Smooth muscle cell (in vitro differentiated cells): ENCODE data around the gene ETFDH. TPM values are rescaled to one million over a fixed set of nuclear protein-coding genes. Genes with fewer than 3 reads are reported as not detected.

Experiments
- DNase-seq: peaks from one replicate; lab custom pipeline; 2025; ENCODE audit not compliant: unreplicated experiment; lab: John Stamatoyannopoulos, UW
- H2AFZ ChIP-seq: fragments of 200-600 bp; sonication (generic); 2 replicates; pipeline ENCODE4 v1.6.0; 2016; ENCODE audit warnings: antibody characterized with exemption, low read depth, mild to moderate bottlenecking
- H3F3A ChIP-seq: fragments of 200-600 bp; sonication (generic); 2 replicates; pipeline ENCODE4 v1.6.0; 2017; ENCODE audit warnings: antibody characterized with exemption, low read depth
- H3K27ac ChIP-seq: fragments of 200-600 bp; sonication (generic); 2 replicates; pipeline ENCODE4 v1.5.1; 2016; ENCODE audit warnings: low read depth, mild to moderate bottlenecking
- H3K27me3 ChIP-seq: fragments of 200-600 bp; sonication (generic); 2 replicates; pipeline ENCODE4 v1.6.1; 2016; ENCODE audit warnings: low read depth, mild to moderate bottlenecking
- H3K36me3 ChIP-seq: fragments of 200-600 bp; sonication (generic); 2 replicates; pipeline ENCODE4 v1.5.1; 2016; ENCODE audit warnings: low read depth
- H3K4me1 ChIP-seq: fragments of 200-600 bp; sonication (generic); 2 replicates; pipeline ENCODE4 v1.5.1; 2016; ENCODE audit warnings: low read depth
- H3K4me2 ChIP-seq: fragments of 200-600 bp; sonication (generic); 2 replicates; pipeline ENCODE4 v1.6.0; 2016; ENCODE audit warnings: mild to moderate bottlenecking
- H3K4me3 ChIP-seq: fragments of 200-600 bp; sonication (generic); 2 replicates; pipeline ENCODE4 v1.5.1; 2016; ENCODE audit warnings: mild to moderate bottlenecking
- H3K79me2 ChIP-seq: fragments of 200-600 bp; sonication (generic); 2 replicates; pipeline ENCODE4 v1.6.0; 2016; ENCODE audit warnings: low read depth, mild to moderate bottlenecking
- H3K9ac ChIP-seq: fragments of 200-600 bp; sonication (generic); 2 replicates; pipeline ENCODE4 v1.6.0; 2016; ENCODE audit warnings: low read depth
- H3K9me3 ChIP-seq: fragments of 200-600 bp; sonication (generic); replicated peaks from 2 replicates; pipeline ENCODE4 v1.5.1; 2016; ENCODE audit warnings: low read depth
- H4K20me1 ChIP-seq: fragments of 200-600 bp; sonication (generic); 2 replicates; pipeline ENCODE4 v1.6.0; 2016; ENCODE audit warnings: low read depth
- CTCF ChIP-seq: fragments of 200-600 bp; sonication (generic); IDR thresholded peaks from 2 replicates; pipeline ENCODE4 v1.5.1; 2017; ENCODE audit warnings: borderline replicate concordance, mild to moderate bottlenecking, antibody characterized with exemption; ENCODE audit not compliant: insufficient read depth, poor library complexity, severe bottlenecking
- WGBS: methylation state at CpG from one replicate; pipeline ENCODE4 v1.1.7; 2016; ENCODE audit warnings: low lambda C conversion rate; 5-methylcytosine and 5-hydroxymethylcytosine counted together
- polyA plus RNA-seq: library from polyadenylated mRNA; unstranded; fragments of >200 nt; fragmentation: Nextera tagmentation; extraction: Ambion mirVana; gene quantifications from 2 replicates; pipeline ENCODE4 v1.2.1, GENCODE V29; 2016
- total RNA-seq: library from RNA; depleted of rRNA; stranded (reverse); fragments of >200 nt; gene quantifications from 2 replicates; pipeline ENCODE4 v1.2.3, GENCODE V29; 2014

Gene ETFDH
- total and polyA plus RNA-seq, 2 experiments from 2014 or later = 9.0 to 9.6 TPM

GRCh38 chr4:158714937-158715336, 42.8 kb downstream of the ETFDH start:
- no peaks in the 10 kb centered on the region for H3K4me1 ChIP-seq
- H3K9me3 ChIP-seq = no peaks in the 10 kb centered on the region
- no peaks in the 10 kb centered on the region for H3K79me2 ChIP-seq
- DNase-seq = no peak
- H2AFZ ChIP-seq = no peak overlapping the region
- no peaks in the 10 kb centered on the region for H3K27me3 ChIP-seq
- no peaks in the 10 kb centered on the region for H3F3A ChIP-seq
- no peak overlapping the region for H3K4me3 ChIP-seq
- H3K4me2 ChIP-seq = no peak overlapping the region
- no peak overlapping the region for H3K9ac ChIP-seq
- WGBS = over 99% methylated on average over 4 of the region's 4 CpGs
- no peaks in the 10 kb centered on the region for H4K20me1 ChIP-seq
- TF ChIP-seq CTCF = no peak
- no peak overlapping the region for H3K27ac ChIP-seq
- peaks cover 34% of the 10 kb centered on the region for H3K36me3 ChIP-seq

- Histone ChIP-seq H3K4me1 (no peaks in the 10 kb centered on the region), H3K9ac (no peak overlapping the region), H3K4me3 (no peak overlapping the region), H3F3A (no peaks in the 10 kb centered on the region), H4K20me1 (no peaks in the 10 kb centered on the region), H3K79me2 (no peaks in the 10 kb centered on the region), H3K9me3 (no peaks in the 10 kb centered on the region), H3K27ac (no peak overlapping the region), H3K27me3 (no peaks in the 10 kb centered on the region), H3K4me2 (no peak overlapping the region), H2AFZ (no peak overlapping the region), H3K36me3 (peaks cover 33% of the 10 kb centered on the region)
- no peak for DNase-seq
- TF ChIP-seq CTCF = no peak
- WGBS = 90% methylated on average over 3 of the region's 3 CpGs
Observed at GRCh38 chr4:158715802-158716201, 43.7 kb downstream of the ETFDH start.

GRCh38 chr4:158721680-158722079, 49.6 kb downstream of the ETFDH start:
- TF ChIP-seq CTCF = no peak
- peak overlapping the region; percentile 95 for H3K4me2 ChIP-seq
- H2AFZ ChIP-seq = no peak overlapping the region
- H3K4me3 ChIP-seq = peak overlapping the region; percentile 90
- H3K27ac ChIP-seq = no peak overlapping the region
- no peaks in the 10 kb centered on the region for H3K27me3 ChIP-seq
- peaks cover 20% of the 10 kb centered on the region for H3K79me2 ChIP-seq
- H3F3A ChIP-seq = no peaks in the 10 kb centered on the region
- DNase-seq = no peak
- WGBS = 100% methylated on average over 1 of the region's 1 CpG
- H4K20me1 ChIP-seq = peaks cover 3% of the 10 kb centered on the region
- peaks cover 6% of the 10 kb centered on the region for H3K4me1 ChIP-seq
- no peak overlapping the region for H3K9ac ChIP-seq
- no peaks in the 10 kb centered on the region for H3K9me3 ChIP-seq
- H3K36me3 ChIP-seq = peaks cover 11% of the 10 kb centered on the region

- H3K79me2 ChIP-seq = peaks cover 20% of the 10 kb centered on the region
- H3K4me1 ChIP-seq = peaks cover 6% of the 10 kb centered on the region
- no peaks in the 10 kb centered on the region for H3F3A ChIP-seq
- peaks cover 9% of the 10 kb centered on the region for H3K36me3 ChIP-seq
- no peak for DNase-seq
- H3K27ac ChIP-seq = peak overlapping the region; percentile 92
- H4K20me1 ChIP-seq = peaks cover 3% of the 10 kb centered on the region
- peak overlapping the region; percentile 92 for H3K9ac ChIP-seq
- TF ChIP-seq CTCF = no peak
- WGBS = 10% methylated on average over 16 of the region's 16 CpGs
- peak overlapping the region; percentile 95 for H3K4me2 ChIP-seq
- no peaks in the 10 kb centered on the region for H3K9me3 ChIP-seq
- H2AFZ ChIP-seq = peak overlapping the region; percentile 96
- H3K27me3 ChIP-seq = no peaks in the 10 kb centered on the region
- H3K4me3 ChIP-seq = peak overlapping the region; percentile 90
Observed at GRCh38 chr4:158722291-158722916, 50.3 kb downstream of the ETFDH start.
